Activated CD8-positive, alpha-beta memory T cell treated with anti-CD3 and anti-CD28 coated beads, Interleukin-2, amount 50 U/mL, for 1 hour (primary cell): ENCODE data around the gene OSTN.

Source experiments
- DNase-seq: peaks from one replicate; pipeline ENCODE4 v3.0.0-alpha.2; 2020; ENCODE audit errors: extremely low read depth

OSTN gene

GRCh38 chr3:191313296-191313695 lies 114.3 kb downstream of the OSTN start:
- no peak for DNase-seq

- DNase-seq: no peak
These were observed 115.2 kb downstream of the OSTN start for GRCh38 chr3:191314109-191314728.
